Measurements from ENCODE around the gene PCSK4. TPM values are rescaled to one million over a fixed set of nuclear protein-coding genes. Genes with fewer than 3 reads are reported as not detected.
A peak's percentile ranks its signal among the peaks of the same experiment; 100 is the strongest.

Gene PCSK4
- total and polyA plus RNA-seq, 2 of the 13 experiments (the other 11 are each of a cell fraction or from before 2014, with no cell fraction given) = 2.0 to 2.7 TPM

GRCh38 chr19:1445185-1445931 lies 44.8 kb downstream of the PCSK4 start (continued):
- TF ChIP-seq ZNF276 (CRISPR knock-in tag; IDR thresholded peaks at IDR 0.05; ENCODE audit: low read depth) = peak; percentile 35; the same call in 1 of the 2 replicates
- TF ChIP-seq ZNF12 (CRISPR knock-in tag; IDR thresholded peaks at IDR 0.05) = no peak
- TF ChIP-seq LRRFIP1 (CRISPR knock-in tag; conservative IDR thresholded peaks at IDR 0.05) = no peak
- TF ChIP-seq ZBTB7A (CRISPR knock-in tag; IDR thresholded peaks at IDR 0.05) = peak; percentile 70; the same call in 1 of the 2 replicates
- no peak for TF ChIP-seq BRF2 (CRISPR knock-in tag; IDR thresholded peaks at IDR 0.05)
- TF ChIP-seq ZBTB49 (CRISPR knock-in tag; IDR thresholded peaks at IDR 0.05; ENCODE audit: borderline replicate concordance) = no peak
- TF ChIP-seq CENPBD1 (CRISPR knock-in tag; IDR thresholded peaks at IDR 0.05; ENCODE audit: borderline replicate concordance, low read depth) = no peak
- TF ChIP-seq ZNF570 (CRISPR knock-in tag; IDR thresholded peaks at IDR 0.05; ENCODE audit: borderline replicate concordance) = no peak
- no peak for TF ChIP-seq REPIN1 (CRISPR knock-in tag; IDR thresholded peaks at IDR 0.05; ENCODE audit: borderline replicate concordance, low read depth)
- 0 out of 2 replicates have a peak, but pooled peaks have one; percentile 46 for TF ChIP-seq MYPOP (CRISPR knock-in tag; IDR thresholded peaks at IDR 0.05)
- TF ChIP-seq ZBTB44 (CRISPR knock-in tag; IDR thresholded peaks at IDR 0.05) = no peak
- TF ChIP-seq ZNF580 (CRISPR knock-in tag; IDR thresholded peaks at IDR 0.05; ENCODE audit: borderline replicate concordance, low read depth) = 0 out of 2 replicates have a peak, but pooled peaks have one; percentile 31
- no peak for TF ChIP-seq ZNF138 (CRISPR knock-in tag; IDR thresholded peaks at IDR 0.05; ENCODE audit: low read depth)
- no peak for TF ChIP-seq ZNF30 (CRISPR knock-in tag; IDR thresholded peaks at IDR 0.05)
- no peak for TF ChIP-seq ZNF44 (CRISPR knock-in tag; IDR thresholded peaks at IDR 0.05)
- TF ChIP-seq MLLT10 (CRISPR knock-in tag; IDR thresholded peaks at IDR 0.05) = no peak

All from HepG2 (cell line).